Adrenal gland (tissue), 5 donors: ENCODE measurements around the gene THOC3.
"Not testable (repeated sequence)": the region's sequence is repeated elsewhere in the genome, so short reads cannot be mapped to it uniquely, and the experiment has no call there.

Source experiments
- CTCF ChIP-seq, 6 experiments: fragments of 450-650 bp in 4 of 6; fragments of 200-600 bp in 2 of 6; sonication (generic) in 1 of 6; IDR thresholded peaks; 1 replicate in 5 of 6; 2 replicates in 1 of 6; pipeline versions ENCODE4 v1.5.1 to v1.8.0; 2016 to 2021; ENCODE audit warnings: antibody characterized with exemption in 6 of 6, mild to moderate bottlenecking in 2 of 6, moderate library complexity in 1 of 6
- POLR2A ChIP-seq, 2 donors: fragments of 450-650 bp; IDR thresholded peaks; one replicate each; pipeline ENCODE4 v1.6.1; 2017; ENCODE audit warnings: antibody characterized with exemption in 2 of 2, mild to moderate bottlenecking in 2 of 2, moderate library complexity in 1 of 2
- donor health status: DM: no; HTN: no; CAD: no.

- TF ChIP-seq CTCF, POLR2A (IDR thresholded peaks at IDR 0.05): not testable (repeated sequence)
Observed at GRCh38 chr5:175913835-175914672, 54.1 kb downstream of the THOC3 start.
